Cardiac muscle cell (in vitro differentiated cells and primary cell): ENCODE results near the gene POGZ. TPM values are rescaled to one million over a fixed set of nuclear protein-coding genes. Genes with fewer than 3 reads are reported as not detected.
A peak's percentile ranks its signal among the peaks of the same experiment; 100 is the strongest.

Experiments
- DNase-seq, 2 donors: peaks; one replicate each; pipeline versions ENCODE4 v3.0.0 to v3.0.0-alpha.2; 2010 to 2017; ENCODE audit warnings: low read depth in 1 of 2, low spot score in 1 of 2
- H3K27ac ChIP-seq: fragments of 200-600 bp; sonication (generic); 2 replicates; pipeline ENCODE4 v1.5.1; 2016
- H3K27me3 ChIP-seq: fragments of 200-600 bp; sonication (generic); 2 replicates; pipeline ENCODE4 v1.6.0; 2016; ENCODE audit warnings: control low read depth
- H3K36me3 ChIP-seq: fragments of 200-600 bp; sonication (generic); 2 replicates; pipeline ENCODE4 v1.5.1; 2016; ENCODE audit warnings: control low read depth
- H3K4me1 ChIP-seq: fragments of 200-600 bp; sonication (generic); 2 replicates; pipeline ENCODE4 v1.8.1; 2017; ENCODE audit warnings: low read depth, mild to moderate bottlenecking, mixed run types
- H3K4me3 ChIP-seq: fragments of 200-600 bp; sonication (generic); 2 replicates; pipeline ENCODE4 v1.5.1; 2016; ENCODE audit warnings: mild to moderate bottlenecking
- H3K9me3 ChIP-seq: fragments of 200-600 bp; sonication (generic); 2 replicates; pipeline ENCODE4 v1.5.1; 2017; ENCODE audit warnings: low read depth, mild to moderate bottlenecking, control low read depth
- CTCF ChIP-seq: IDR thresholded peaks from 2 replicates; pipeline ENCODE4 v1.5.1; 2012; ENCODE audit warnings: low read depth, mild to moderate bottlenecking, low read length
- polyA plus RNA-seq: library from polyadenylated mRNA; unstranded; fragments of >200 nt; fragmentation: Nextera tagmentation; extraction: Ambion mirVana; gene quantifications from 2 replicates; pipeline ENCODE4 v1.2.1, GENCODE V29; 2016
- total RNA-seq: library from RNA; depleted of rRNA; stranded (reverse); fragments of >200 nt; gene quantifications from 2 replicates; pipeline ENCODE4 v1.2.3, GENCODE V29; 2016

POGZ gene
- total and polyA plus RNA-seq, 2 experiments from 2014 or later, result 30.8 to 48.6 TPM

DNA sequence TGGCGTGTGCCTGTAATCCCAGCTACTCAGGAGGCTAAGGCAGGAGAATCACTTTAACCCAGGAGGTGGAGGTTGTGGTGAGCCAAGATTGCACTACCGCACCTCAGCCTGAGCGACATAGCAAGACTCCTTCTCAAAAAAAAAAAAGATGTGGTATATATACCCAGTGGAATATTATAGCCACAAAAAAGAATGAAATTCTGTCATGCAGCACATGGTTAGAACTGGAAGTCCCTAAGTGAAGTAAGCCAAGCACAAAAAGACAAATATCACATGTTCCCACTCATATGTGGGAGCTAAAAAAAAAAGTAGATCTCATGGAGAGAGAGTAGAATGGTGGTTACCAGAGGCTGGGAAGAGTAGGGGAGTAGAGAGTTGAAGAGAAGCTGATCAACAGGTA, 41.2 kb downstream of the POGZ start:
- TF ChIP-seq CTCF, result no peak

GRCh38 chr1:151416231-151416630, 43.1 kb downstream of the POGZ start:
- DNase-seq, result peak in 1 of 2 donors; percentile 84
- no peak overlapping the region for H3K4me3 ChIP-seq
- TF ChIP-seq CTCF, result no peak
- H3K9me3 ChIP-seq, result no peaks in the 10 kb centered on the region
- H3K36me3 ChIP-seq, result peaks cover 56% of the 10 kb centered on the region
- no peaks in the 10 kb centered on the region for H3K27me3 ChIP-seq
- no peak overlapping the region for H3K27ac ChIP-seq
- no peaks in the 10 kb centered on the region for H3K4me1 ChIP-seq

More for the DNA sequence above, 41.2 kb downstream of the POGZ start:
- no peak for DNase-seq
- Histone ChIP-seq H3K4me3 (no peak overlapping the region), H3K27ac (no peak overlapping the region), H3K36me3 (peaks cover 58% of the 10 kb centered on the region), H3K4me1 (no peaks in the 10 kb centered on the region), H3K27me3 (no peaks in the 10 kb centered on the region), H3K9me3 (no peaks in the 10 kb centered on the region)

DNA sequence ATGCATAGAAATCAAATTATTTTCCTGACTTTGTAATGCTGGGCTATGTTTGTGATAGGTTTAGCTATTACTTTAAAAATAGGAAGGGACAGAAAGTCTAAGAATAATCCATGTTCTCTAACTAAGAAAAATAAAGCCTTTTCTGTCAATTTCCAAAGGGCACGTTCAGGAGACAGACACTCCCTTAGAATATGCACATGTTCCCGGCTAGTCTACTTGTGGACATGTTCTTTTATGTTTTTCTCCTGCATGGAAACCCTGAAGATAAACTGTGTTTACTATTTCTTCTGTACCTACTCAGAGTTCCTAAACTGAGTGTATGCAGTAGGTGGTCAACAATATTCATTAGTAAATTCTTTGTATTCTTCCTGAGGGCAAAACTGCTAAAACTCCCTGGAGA, 47.4 kb downstream of the POGZ start:
- no peak for TF ChIP-seq CTCF
- no peak for DNase-seq
- Histone ChIP-seq H3K4me1 (no peaks in the 10 kb centered on the region), H3K27ac (no peak overlapping the region), H3K36me3 (peaks cover 78% of the 10 kb centered on the region), H3K27me3 (no peaks in the 10 kb centered on the region), H3K9me3 (no peaks in the 10 kb centered on the region), H3K4me3 (no peak overlapping the region)

DNA sequence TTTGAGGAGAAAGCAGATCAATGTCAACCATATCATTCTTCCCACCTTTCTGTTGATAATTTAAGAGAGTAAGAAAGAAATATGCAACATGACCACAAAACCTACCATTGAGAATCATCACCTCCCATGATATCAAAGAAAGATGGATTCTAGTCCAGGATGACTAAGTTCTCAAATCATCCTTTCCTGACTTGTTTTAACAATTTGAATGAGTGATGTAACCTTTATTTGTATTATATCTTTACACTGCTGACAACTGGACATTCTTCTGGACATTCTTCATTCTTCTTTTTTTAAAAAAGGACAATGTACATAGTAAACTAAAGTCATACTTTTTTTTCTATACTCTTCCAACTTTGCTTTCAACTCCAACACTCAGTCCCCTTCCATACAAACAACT, 50.4 kb downstream of the POGZ start:
- Histone ChIP-seq H3K27ac (no peak overlapping the region), H3K9me3 (no peaks in the 10 kb centered on the region), H3K27me3 (no peaks in the 10 kb centered on the region), H3K4me1 (no peaks in the 10 kb centered on the region), H3K36me3 (peaks cover 94% of the 10 kb centered on the region), H3K4me3 (no peak overlapping the region)
- TF ChIP-seq CTCF, result no peak
- DNase-seq, result no peak

GRCh38 chr1:151407304-151407703, 52.0 kb downstream of the POGZ start:
- no peak for TF ChIP-seq CTCF
- no peak overlapping the region for H3K27ac ChIP-seq

DNA sequence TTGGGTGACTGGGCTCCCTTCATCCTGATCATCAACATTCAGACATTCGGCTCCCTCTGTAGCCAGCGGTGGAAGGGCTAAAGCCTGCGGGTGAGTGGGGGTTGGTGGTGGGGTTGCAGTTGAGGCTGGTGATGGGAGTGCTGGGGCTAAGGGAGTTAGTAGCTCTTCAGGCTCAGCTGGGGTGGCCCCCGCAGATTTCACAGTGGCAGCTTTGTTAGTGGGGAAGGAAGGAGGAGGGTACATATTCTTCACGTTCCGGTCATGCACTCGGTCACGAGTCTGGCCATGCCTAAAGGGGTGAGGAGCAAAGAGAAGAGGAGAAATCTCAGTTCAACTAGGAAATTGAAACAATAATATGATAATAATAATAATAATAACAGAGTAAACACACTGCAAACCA, 53.1 kb downstream of the POGZ start:
- DNase-seq, result no peak
- H3K4me3 ChIP-seq, result no peak overlapping the region
- no peak overlapping the region for H3K27ac ChIP-seq
- H3K4me1 ChIP-seq, result no peaks in the 10 kb centered on the region
- H3K27me3 ChIP-seq, result no peaks in the 10 kb centered on the region
- TF ChIP-seq CTCF, result no peak
- H3K36me3 ChIP-seq, result peaks cover 92% of the 10 kb centered on the region
- no peaks in the 10 kb centered on the region for H3K9me3 ChIP-seq

More at GRCh38 chr1:151407304-151407703, 52.0 kb downstream of the POGZ start:
- Histone ChIP-seq H3K4me3 (no peak overlapping the region), H3K36me3 (peaks cover 92% of the 10 kb centered on the region), H3K9me3 (no peaks in the 10 kb centered on the region), H3K27me3 (no peaks in the 10 kb centered on the region), H3K4me1 (no peaks in the 10 kb centered on the region)
- no peak for DNase-seq
